ENCODE data around the gene GALNT14.

The GALNT14 gene

DNA sequence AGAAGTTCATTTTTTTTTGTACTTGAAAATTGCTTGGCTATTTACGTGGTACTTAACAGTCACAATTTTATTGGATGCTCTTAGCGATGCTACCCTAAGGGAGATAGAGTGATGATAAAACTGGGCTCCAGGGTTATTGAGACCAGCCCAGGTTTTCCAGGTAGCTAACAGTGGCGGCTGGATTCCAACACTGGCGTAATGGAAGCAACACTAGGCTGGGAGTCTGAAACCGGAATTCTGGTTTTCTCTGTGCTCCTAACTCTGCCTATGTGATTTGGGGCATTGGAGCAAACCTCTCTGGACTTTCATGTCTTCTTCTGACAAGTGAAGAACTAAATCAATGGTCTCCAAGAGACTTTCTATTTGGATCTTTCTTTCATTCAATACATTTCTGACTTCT, 9.4 kb upstream of the GALNT14 start:
- intact Hi-C loops (cut with micrococcal nuclease), result no loop called here
- H3K27me3 Mint-ChIP-seq, result no peaks in the 10 kb centered on the region
- no peaks in the 10 kb centered on the region for H3K36me3 Mint-ChIP-seq (ENCODE audit: low read depth)
- no peaks in the 10 kb centered on the region for H3K9me3 Mint-ChIP-seq
- H3K4me3 Mint-ChIP-seq, result no peak overlapping the region
- H3K4me1 Mint-ChIP-seq (ENCODE audit: low read depth), result no peaks in the 10 kb centered on the region
- no peak overlapping the region for H3K27ac Mint-ChIP-seq

DNA sequence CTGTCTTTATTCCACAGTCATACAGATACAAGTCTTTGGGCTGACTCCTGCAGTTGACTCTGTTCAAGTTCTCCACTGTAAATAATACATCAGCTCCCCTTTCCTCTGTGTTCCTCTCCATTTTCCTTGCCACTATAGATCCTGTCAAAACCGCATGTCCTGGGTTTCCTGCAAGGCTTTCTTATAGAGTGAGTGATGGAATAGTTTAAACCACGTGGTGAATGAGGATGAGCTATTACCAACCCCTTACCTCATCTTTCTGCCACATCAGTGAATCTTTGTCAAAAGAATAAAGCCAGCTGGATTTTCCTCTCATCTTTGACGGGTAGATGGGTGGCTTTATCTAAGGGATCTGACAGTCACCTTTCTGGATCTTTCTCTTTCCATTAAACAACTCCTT, 3.9 kb upstream of the GALNT14 start:
- H3K4me1 Mint-ChIP-seq (ENCODE audit: low read depth), result peaks cover 9% of the 10 kb centered on the region
- H3K27ac Mint-ChIP-seq, result no peak overlapping the region
- intact Hi-C loops (cut with micrococcal nuclease), result no loop called here
- H3K27me3 Mint-ChIP-seq, result peaks cover 26% of the 10 kb centered on the region
- H3K36me3 Mint-ChIP-seq (ENCODE audit: low read depth), result no peaks in the 10 kb centered on the region
- no peak overlapping the region for H3K4me3 Mint-ChIP-seq
- H3K9me3 Mint-ChIP-seq, result no peaks in the 10 kb centered on the region

DNA sequence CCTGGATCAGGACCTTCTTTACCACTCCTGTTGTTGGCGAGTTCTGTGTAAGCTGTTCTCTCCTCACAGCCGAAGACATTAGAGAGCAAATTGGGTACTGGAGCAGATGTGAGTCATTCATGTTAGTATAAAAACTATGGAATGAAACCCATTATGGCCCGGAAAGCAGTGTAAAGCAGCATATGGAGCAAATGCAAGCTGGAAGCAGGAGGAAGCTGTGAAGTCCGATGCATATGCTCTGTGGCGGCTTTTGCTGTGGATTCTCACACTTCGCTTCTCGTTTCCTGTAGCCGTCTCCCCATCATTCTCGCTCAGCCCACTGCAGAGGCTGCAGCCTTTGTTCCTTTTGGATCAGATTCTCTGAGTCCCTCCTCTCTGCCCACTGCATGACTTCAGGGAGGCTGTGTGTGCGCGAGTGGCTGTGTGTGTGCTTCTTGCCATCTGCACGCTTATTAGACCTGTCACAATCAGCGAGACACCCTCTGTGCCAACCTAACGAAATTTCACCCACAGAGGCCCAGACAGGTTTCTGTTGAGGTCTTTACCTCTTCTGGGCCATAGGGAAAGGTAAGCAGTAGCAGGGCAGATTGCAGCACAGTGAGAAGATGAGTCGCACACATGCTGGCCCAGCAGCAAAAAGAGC, 3.3 kb upstream of the GALNT14 start:
- intact Hi-C loops (cut with micrococcal nuclease), result no loop called here
- H3K4me1 Mint-ChIP-seq (ENCODE audit: low read depth), result peaks cover 15% of the 10 kb centered on the region
- no peak overlapping the region for H3K27ac Mint-ChIP-seq
- H3K9me3 Mint-ChIP-seq, result no peaks in the 10 kb centered on the region
- peaks cover 31% of the 10 kb centered on the region for H3K27me3 Mint-ChIP-seq
- no peaks in the 10 kb centered on the region for H3K36me3 Mint-ChIP-seq (ENCODE audit: low read depth)
- no peak overlapping the region for H3K4me3 Mint-ChIP-seq

DNA sequence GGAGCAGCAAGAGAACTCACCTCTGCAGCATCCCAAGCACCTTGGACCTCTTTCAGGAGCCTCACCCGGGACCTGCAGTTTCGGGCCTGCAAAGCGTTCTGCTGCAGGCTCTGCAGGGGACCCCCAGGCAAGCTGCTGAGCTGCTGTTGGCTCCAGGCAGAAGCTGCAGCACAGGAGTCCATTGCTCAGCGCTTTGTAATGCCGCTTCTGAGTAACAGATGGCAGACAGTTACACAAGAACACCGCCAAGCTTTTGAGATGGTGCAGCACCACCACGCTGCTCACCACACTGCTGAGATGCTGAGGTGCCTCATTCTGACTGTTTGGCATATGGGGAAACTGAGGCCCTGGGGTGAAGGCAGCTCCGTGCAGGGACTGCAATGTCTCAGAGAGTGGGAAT, 1.9 kb upstream of the GALNT14 start:
- H3K27ac Mint-ChIP-seq, result no peak overlapping the region
- no peak overlapping the region for H3K4me3 Mint-ChIP-seq
- peaks cover 44% of the 10 kb centered on the region for H3K27me3 Mint-ChIP-seq
- intact Hi-C loops (cut with micrococcal nuclease), result no loop called here
- H3K36me3 Mint-ChIP-seq (ENCODE audit: low read depth), result no peaks in the 10 kb centered on the region
- H3K4me1 Mint-ChIP-seq (ENCODE audit: low read depth), result peaks cover 15% of the 10 kb centered on the region
- no peaks in the 10 kb centered on the region for H3K9me3 Mint-ChIP-seq

DNA sequence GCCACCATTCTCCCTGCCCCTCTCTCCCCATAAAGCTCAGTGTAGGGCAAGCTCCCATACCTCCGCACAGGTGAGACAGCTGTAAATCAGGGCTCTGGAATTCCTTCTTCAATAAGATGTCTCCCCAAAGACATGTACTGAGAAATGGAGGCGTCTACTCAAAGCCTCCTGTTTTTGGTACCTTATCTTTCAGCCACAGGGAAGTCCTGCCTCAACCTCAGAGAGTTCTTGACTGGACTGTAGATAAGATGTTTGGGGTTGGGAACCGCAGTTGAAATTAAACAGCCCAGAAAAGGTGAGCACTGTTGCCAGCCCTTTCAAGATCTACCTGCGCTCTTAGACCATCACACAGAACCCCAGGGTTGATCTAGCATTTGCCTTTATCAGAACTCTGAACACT, 1.4 kb upstream of the GALNT14 start:
- intact Hi-C loops (cut with micrococcal nuclease), result no loop called here
- H3K4me1 Mint-ChIP-seq (ENCODE audit: low read depth), result peaks cover 15% of the 10 kb centered on the region
- no peak overlapping the region for H3K4me3 Mint-ChIP-seq
- no peaks in the 10 kb centered on the region for H3K36me3 Mint-ChIP-seq (ENCODE audit: low read depth)
- no peaks in the 10 kb centered on the region for H3K9me3 Mint-ChIP-seq
- no peak overlapping the region for H3K27ac Mint-ChIP-seq
- peaks cover 44% of the 10 kb centered on the region for H3K27me3 Mint-ChIP-seq

DNA sequence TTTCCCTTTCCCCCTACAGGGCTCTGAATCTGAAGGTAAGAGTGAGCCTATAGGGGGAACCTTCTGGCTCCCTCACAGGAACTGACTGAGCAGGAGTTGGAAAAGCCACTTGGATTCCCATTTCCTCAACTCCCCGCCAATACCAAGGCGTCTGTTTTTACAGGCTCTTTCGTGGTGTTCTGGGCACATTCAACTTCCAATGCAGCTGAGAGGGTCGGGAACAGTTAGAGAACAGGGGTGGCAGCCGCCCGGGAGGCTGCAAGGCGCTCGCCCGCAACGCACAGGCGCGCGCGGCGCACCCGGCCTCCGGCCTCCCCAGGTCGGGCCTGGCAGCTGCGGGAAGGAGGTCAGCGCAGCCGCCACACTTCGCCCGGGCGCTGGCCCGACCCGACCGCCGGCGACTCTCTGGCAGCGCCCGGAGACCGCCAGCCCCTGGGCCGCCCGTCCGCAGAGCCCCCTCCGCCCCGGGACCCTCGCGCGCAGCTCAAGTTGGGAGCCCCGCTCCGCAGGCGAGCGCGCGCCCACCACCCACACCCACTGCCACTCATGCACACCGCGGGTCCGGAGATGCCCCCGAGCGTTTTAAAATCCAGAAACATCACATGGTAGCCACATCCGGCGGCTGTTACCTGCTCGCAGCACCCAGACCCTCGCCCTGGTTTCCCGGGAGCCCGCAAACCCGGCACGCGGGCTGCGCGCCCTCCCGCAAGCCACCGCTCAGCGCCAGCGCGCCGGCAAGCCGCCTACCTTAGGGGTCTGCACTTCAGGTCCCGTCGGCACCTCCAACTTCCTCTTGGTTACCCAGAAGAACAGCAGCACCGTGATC, 816 bp downstream of the GALNT14 start:
- H3K27ac Mint-ChIP-seq, result no peak overlapping the region
- intact Hi-C loops (cut with micrococcal nuclease), result no loop called here
- no peaks in the 10 kb centered on the region for H3K9me3 Mint-ChIP-seq
- H3K36me3 Mint-ChIP-seq (ENCODE audit: low read depth), result no peaks in the 10 kb centered on the region
- peak overlapping the region; percentile 72 for H3K4me3 Mint-ChIP-seq
- H3K4me1 Mint-ChIP-seq (ENCODE audit: low read depth), result peaks cover 15% of the 10 kb centered on the region
- peaks cover 44% of the 10 kb centered on the region for H3K27me3 Mint-ChIP-seq

DNA sequence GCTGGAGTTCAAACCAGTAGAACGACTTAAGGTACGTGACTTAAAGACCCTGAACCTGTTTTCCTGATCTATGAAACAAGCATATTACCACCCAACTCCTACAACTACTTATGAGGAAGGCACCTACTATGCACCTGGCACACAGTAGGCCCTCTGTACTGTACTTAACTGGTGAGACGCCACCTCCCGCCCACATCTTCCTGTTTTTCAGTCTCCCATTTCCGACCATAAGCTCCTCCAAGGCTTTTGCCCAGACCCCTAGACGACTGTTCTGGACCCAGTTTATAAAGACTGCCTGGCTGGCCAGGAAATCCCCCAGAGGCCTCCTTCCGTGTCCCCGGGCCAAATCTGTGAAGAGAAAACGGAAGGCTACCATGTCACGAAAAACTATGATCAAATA, 1.5 kb downstream of the GALNT14 start:
- H3K9me3 Mint-ChIP-seq, result no peaks in the 10 kb centered on the region
- H3K27ac Mint-ChIP-seq, result no peak overlapping the region
- H3K36me3 Mint-ChIP-seq (ENCODE audit: low read depth), result no peaks in the 10 kb centered on the region
- peaks cover 15% of the 10 kb centered on the region for H3K4me1 Mint-ChIP-seq (ENCODE audit: low read depth)
- intact Hi-C loops (cut with micrococcal nuclease), result no loop called here
- H3K4me3 Mint-ChIP-seq, result no peak overlapping the region
- peaks cover 44% of the 10 kb centered on the region for H3K27me3 Mint-ChIP-seq

DNA sequence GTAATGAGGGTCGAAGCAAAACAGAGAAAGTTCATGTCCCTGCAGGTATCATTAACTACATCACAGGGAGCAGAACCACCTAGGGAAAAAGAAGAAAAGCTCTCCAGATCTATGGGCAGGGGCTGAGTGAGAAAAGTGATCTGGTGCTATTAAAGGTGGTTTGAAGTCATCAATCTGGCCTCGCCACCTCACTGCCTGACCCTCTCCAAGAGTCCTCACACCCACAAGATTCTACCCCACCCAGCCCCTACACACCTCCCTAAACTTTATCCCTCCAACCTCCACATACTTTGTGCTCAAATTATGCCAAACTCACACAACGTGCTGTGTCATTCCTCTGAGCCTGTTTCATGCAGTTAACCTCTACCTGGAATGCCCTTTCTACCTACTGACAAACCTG, 2.2 kb downstream of the GALNT14 start:
- no peaks in the 10 kb centered on the region for H3K9me3 Mint-ChIP-seq
- H3K27me3 Mint-ChIP-seq, result peaks cover 42% of the 10 kb centered on the region
- no peak overlapping the region for H3K27ac Mint-ChIP-seq
- H3K4me3 Mint-ChIP-seq, result no peak overlapping the region
- no peaks in the 10 kb centered on the region for H3K36me3 Mint-ChIP-seq (ENCODE audit: low read depth)
- intact Hi-C loops (cut with micrococcal nuclease), result no loop called here
- peaks cover 15% of the 10 kb centered on the region for H3K4me1 Mint-ChIP-seq (ENCODE audit: low read depth)

DNA sequence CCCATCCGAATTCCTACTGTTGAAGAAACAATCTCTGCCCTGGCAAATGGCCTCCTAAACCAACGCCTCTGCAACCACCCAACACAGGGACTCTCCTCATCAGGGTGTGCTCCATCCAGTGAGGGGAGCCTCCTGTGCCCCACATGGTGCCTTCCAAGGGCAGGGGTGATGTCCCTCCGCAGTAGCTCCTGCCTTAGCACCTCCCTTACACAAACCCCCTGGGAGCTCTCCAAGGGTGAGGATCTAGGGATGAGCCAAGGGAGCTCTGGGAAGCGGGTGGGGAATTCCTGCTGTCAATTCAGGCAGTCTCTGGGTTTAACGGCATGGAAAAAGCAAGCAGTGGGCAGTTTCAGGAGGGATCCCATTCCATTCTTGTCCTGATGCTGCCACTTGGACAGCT, 3.8 kb downstream of the GALNT14 start:
- Mint-ChIP-seq H3K4me1 (ENCODE audit: low read depth) (peaks cover 15% of the 10 kb centered on the region), H3K36me3 (ENCODE audit: low read depth) (no peaks in the 10 kb centered on the region), H3K27me3 (peaks cover 38% of the 10 kb centered on the region), H3K9me3 (no peaks in the 10 kb centered on the region), H3K4me3 (no peak overlapping the region), H3K27ac (no peak overlapping the region)
- intact Hi-C loops (cut with micrococcal nuclease), result no loop called here

DNA sequence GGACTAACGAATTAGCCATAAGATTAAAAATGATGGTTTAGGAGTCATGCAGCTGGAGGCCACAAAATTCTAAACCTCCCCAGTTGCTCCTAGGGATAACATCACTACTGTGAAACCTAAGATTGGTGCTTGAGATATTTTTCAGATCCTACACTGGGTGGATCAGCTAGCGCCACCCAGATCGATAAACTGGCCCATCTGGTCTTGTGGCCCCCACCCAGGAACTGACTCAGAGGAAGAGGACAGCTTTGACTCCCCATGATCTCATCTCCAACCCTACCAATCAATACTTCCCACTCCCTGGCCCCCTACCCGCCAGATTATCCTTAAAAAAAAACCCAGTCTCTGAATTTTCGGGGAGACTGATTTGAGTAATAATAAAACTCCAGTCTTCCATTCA, 5.5 kb downstream of the GALNT14 start:
- intact Hi-C loops (cut with micrococcal nuclease), result no loop called here

DNA sequence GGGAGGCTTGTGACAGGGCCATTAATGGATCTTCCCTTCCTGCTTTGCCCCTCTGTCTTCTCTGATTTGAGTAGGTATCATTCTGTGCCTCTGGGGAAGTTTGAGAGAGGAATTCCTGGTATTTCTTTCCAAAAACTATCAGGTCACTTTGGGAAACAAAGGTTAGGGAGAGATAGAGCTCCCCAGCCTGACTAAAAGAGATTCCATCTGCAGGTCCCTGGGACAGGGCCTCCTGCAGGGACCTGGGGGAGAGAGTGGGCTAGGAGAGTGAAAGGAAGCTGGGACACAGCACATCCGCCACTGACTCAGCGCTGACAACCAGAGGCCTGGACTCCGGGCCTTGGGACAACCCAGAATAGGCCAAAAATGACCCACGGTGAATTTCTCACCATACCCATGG, 6.4 kb downstream of the GALNT14 start:
- intact Hi-C loops (cut with micrococcal nuclease), result no loop called here
- peaks cover 3% of the 10 kb centered on the region for H3K4me1 Mint-ChIP-seq (ENCODE audit: low read depth)
- no peak overlapping the region for H3K4me3 Mint-ChIP-seq
- no peaks in the 10 kb centered on the region for H3K36me3 Mint-ChIP-seq (ENCODE audit: low read depth)
- peaks cover 16% of the 10 kb centered on the region for H3K27me3 Mint-ChIP-seq
- no peaks in the 10 kb centered on the region for H3K9me3 Mint-ChIP-seq
- H3K27ac Mint-ChIP-seq, result no peak overlapping the region

More for the DNA sequence above, 5.5 kb downstream of the GALNT14 start:
- Mint-ChIP-seq H3K9me3 (no peaks in the 10 kb centered on the region), H3K27ac (no peak overlapping the region), H3K36me3 (ENCODE audit: low read depth) (no peaks in the 10 kb centered on the region), H3K4me1 (ENCODE audit: low read depth) (peaks cover 9% of the 10 kb centered on the region), H3K27me3 (peaks cover 24% of the 10 kb centered on the region), H3K4me3 (no peak overlapping the region)

DNA sequence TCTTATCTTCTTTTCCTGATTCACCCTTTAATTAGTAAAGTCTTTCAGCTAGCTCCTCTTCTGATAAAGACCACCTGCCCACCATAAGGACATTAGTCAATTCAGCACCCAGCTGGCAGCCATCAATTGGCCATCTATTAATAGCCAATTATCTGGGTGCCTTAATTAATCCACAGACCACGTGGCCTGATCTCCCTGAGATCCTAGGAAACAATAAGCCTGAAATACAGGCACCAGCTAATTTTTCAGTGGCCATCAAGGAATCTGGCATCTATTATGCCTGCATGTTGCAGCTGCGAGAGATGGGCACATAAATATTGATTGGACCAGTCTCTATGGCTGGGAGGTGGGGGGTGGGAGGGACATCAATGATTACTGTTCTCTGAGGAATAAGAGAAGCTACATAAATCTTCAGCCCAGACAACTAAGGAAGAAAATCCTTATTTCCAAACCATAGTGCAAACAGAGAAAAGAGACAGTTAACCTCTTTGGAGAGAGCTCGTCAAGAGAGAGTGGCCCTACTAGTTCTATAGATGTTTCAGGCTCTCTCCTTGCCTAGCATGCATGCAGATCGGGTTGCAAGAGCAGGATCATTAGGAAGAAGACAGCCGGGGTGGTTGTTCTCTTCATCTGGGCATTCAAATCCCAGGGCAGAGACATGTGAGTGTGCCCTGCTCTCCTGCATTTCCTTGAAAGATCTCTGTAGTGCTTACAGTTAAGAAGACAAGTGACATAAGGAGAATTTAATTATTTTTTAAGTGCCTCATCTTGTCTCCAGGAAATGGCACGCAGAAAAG, 8.7 kb downstream of the GALNT14 start:
- Mint-ChIP-seq H3K36me3 (ENCODE audit: low read depth) (no peaks in the 10 kb centered on the region), H3K27me3 (no peaks in the 10 kb centered on the region), H3K27ac (no peak overlapping the region), H3K4me3 (no peak overlapping the region), H3K4me1 (ENCODE audit: low read depth) (no peaks in the 10 kb centered on the region), H3K9me3 (no peaks in the 10 kb centered on the region)
- intact Hi-C loops (cut with micrococcal nuclease), result no loop called here

DNA sequence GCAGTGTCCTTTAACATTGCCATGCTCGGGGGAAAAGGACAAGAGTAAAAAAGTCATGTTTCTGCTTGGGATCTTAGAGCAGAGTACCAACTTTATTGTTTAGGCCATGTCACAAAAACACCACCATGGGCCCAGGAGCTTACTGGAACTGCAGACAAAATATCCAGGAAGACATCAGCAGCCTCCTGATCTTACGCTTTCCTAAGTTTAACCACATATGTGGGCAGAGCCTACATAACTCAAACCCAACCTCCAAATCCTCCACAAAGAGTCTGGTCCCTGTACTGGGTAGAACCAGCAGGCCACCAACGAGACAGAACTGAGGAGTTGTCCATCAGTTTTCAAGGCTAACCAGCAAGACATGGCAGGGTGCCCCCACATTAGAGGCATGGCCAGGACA, 10.3 kb downstream of the GALNT14 start:
- no peaks in the 10 kb centered on the region for H3K9me3 Mint-ChIP-seq

More for the DNA sequence above, 10.3 kb downstream of the GALNT14 start:
- H3K4me1 Mint-ChIP-seq (ENCODE audit: low read depth), result no peaks in the 10 kb centered on the region
- intact Hi-C loops (cut with micrococcal nuclease), result no loop called here
- no peaks in the 10 kb centered on the region for H3K36me3 Mint-ChIP-seq (ENCODE audit: low read depth)
- H3K4me3 Mint-ChIP-seq, result no peak overlapping the region
- H3K27me3 Mint-ChIP-seq, result no peaks in the 10 kb centered on the region
- H3K27ac Mint-ChIP-seq, result no peak overlapping the region

Measured in dendritic cell treated with granulocyte-macrophage colony-stimulating factor and Interleukin-4, amounts not matched to agents 40 ng/mL and 50 ng/mL, for 4 days (primary cell).